ENCODE results near the gene BANK1. TPM values are rescaled to one million over a fixed set of nuclear protein-coding genes. Genes with fewer than 3 reads are reported as not detected.
A peak's percentile ranks its signal among the peaks of the same experiment; 100 is the strongest.

BANK1 gene, protein sequence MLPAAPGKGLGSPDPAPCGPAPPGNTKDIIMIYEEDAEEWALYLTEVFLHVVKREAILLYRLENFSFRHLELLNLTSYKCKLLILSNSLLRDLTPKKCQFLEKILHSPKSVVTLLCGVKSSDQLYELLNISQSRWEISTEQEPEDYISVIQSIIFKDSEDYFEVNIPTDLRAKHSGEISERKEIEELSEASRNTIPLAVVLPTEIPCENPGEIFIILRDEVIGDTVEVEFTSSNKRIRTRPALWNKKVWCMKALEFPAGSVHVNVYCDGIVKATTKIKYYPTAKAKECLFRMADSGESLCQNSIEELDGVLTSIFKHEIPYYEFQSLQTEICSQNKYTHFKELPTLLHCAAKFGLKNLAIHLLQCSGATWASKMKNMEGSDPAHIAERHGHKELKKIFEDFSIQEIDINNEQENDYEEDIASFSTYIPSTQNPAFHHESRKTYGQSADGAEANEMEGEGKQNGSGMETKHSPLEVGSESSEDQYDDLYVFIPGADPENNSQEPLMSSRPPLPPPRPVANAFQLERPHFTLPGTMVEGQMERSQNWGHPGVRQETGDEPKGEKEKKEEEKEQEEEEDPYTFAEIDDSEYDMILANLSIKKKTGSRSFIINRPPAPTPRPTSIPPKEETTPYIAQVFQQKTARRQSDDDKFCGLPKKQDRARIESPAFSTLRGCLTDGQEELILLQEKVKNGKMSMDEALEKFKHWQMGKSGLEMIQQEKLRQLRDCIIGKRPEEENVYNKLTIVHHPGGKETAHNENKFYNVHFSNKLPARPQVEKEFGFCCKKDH
- total RNA-seq: 12.6 TPM
- long read RNA-seq, transcript BANK1-201 (17 exons, 3,372 nt): major isoform, 6 of 13 reads
- long read RNA-seq, partial matches to known transcripts: 2 of 13 reads
- long read RNA-seq, other reads (novel, unspliced or antisense): 3 of 13 reads

DNA sequence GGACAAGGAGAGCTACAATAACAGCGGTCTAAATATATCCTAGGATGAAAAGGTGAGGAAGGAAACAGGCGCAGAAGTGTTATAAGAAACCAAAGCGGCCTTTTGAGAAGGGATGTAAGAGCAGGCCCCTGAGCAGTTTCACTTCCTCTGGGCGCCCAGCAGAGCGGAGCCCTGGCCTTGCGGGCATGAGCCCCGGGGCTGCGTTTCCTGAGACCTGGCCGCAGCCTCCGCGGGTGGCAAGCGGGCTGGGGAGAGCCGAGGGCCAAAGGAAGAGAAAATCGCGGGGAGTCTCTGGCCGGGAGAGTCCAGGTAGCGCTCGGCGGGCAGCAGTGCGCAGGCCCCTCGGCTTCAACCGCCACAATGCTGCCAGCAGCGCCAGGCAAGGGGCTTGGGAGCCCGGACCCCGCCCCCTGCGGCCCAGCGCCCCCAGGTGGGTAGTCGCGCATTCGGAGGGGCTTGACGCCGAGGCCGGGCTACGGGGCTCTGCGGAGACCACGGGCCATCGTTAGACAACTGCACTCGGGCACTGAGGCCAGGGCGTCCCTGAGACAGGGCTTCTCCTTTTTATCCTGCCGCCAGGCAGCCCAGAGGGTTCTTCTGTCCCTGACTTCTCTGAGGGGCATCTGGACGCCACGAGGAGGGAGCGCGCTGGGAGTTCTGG, at the start of gene BANK1:
Gene BANK1, plus strand, starts transcription at position 210 of the 661 bp plus-strand sequence. Its CDS starts 151 bp downstream, at position 361.
- peak; percentile 95 for ATAC-seq
- Histone ChIP-seq H3K9me3 (no peaks in the 10 kb centered on the region), H3K36me3 (no peaks in the 10 kb centered on the region), H3K27me3 (no peaks in the 10 kb centered on the region), H3K4me3 (peak within 1 kb of the TSS; percentile 55), H3K27ac (peak within 1 kb of the TSS; percentile 75), H3K4me1 (no peaks in the 10 kb centered on the region)
- TF ChIP-seq, protein P1, sequence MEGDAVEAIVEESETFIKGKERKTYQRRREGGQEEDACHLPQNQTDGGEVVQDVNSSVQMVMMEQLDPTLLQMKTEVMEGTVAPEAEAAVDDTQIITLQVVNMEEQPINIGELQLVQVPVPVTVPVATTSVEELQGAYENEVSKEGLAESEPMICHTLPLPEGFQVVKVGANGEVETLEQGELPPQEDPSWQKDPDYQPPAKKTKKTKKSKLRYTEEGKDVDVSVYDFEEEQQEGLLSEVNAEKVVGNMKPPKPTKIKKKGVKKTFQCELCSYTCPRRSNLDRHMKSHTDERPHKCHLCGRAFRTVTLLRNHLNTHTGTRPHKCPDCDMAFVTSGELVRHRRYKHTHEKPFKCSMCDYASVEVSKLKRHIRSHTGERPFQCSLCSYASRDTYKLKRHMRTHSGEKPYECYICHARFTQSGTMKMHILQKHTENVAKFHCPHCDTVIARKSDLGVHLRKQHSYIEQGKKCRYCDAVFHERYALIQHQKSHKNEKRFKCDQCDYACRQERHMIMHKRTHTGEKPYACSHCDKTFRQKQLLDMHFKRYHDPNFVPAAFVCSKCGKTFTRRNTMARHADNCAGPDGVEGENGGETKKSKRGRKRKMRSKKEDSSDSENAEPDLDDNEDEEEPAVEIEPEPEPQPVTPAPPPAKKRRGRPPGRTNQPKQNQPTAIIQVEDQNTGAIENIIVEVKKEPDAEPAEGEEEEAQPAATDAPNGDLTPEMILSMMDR (IDR thresholded peaks at IDR 0.05): peak; percentile 24
- intact Hi-C loops (cut with DNase I): no loop called here
- peak; percentile 86 for DNase-seq

DNA sequence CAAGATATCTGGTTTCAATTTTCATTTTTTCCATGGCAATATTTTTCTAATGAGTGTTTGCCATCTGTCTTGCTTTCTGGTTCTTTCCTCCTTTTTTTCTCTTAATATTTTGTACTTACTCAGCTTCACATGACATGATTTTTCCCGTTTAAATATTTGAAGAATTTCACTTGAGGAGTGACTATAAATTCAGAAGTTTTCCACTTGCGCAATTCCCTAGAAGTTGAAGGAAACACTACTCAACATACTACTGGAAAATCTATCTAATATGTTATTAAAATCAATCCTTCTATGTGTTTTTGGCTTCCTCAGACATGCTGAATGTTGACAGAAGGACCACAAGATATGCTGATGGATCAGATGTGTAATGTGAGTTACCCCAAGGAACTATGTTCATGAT, 36.8 kb upstream of the BANK1 start:
- intact Hi-C loops (cut with DNase I): no loop called here
- Histone ChIP-seq H3K9me3 (no peaks in the 10 kb centered on the region), H3K27ac (no peak overlapping the region), H3K27me3 (no peaks in the 10 kb centered on the region), H3K4me3 (no peak overlapping the region), H3K36me3 (no peaks in the 10 kb centered on the region), H3K4me1 (no peaks in the 10 kb centered on the region)
- DNase-seq: no peak
- no peak for ATAC-seq
- TF ChIP-seq, protein P1 (IDR thresholded peaks at IDR 0.05): no peak

DNA sequence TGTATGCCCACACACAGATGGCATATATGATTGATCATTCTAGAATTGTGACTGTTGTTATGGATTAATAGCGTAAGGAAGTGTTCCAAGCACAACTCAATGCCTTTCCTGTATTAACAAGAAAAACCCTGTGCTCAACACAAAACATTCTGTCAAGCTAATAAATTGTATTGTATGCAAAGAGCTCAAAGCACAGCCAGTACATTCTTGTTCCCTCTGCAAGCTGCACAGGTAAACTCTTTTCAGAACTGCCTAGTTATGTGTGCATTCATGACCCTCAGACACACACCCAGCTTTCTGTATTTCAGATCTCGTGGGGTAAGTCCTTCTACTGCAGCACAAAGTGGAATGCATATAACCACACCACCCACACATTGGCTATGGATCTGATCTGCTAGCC, 34.3 kb upstream of the BANK1 start:
- H3K4me3 ChIP-seq: no peak overlapping the region
- no peaks in the 10 kb centered on the region for H3K9me3 ChIP-seq
- H3K27me3 ChIP-seq: no peaks in the 10 kb centered on the region
- no peak for DNase-seq
- ATAC-seq: no peak
- TF ChIP-seq, protein P1 (IDR thresholded peaks at IDR 0.05): no peak
- no peak overlapping the region for H3K27ac ChIP-seq
- intact Hi-C loops (cut with DNase I): no loop called here
- H3K36me3 ChIP-seq: no peaks in the 10 kb centered on the region
- no peaks in the 10 kb centered on the region for H3K4me1 ChIP-seq

DNA sequence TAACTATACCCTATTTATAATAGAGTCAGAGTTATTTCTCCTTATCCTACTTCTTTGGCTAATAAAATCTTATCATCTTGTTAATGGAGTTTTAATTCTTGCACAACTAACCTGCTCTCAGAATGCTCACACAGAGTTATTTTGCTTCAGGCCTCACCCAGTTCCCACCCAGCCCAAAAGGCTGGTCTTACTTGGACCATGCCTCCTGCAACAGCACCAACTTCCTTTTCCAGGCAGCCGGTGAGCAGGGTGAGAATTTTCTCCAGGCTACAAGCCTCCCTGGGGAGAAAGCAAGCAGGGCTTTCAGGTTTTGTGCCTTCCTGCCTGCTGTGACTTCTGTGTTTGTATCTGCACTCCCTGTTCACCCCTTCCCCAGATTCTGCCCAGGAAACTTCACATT, 29.1 kb upstream of the BANK1 start:
- TF ChIP-seq, protein P1 (IDR thresholded peaks at IDR 0.05): no peak
- H3K9me3 ChIP-seq: no peaks in the 10 kb centered on the region

DNA sequence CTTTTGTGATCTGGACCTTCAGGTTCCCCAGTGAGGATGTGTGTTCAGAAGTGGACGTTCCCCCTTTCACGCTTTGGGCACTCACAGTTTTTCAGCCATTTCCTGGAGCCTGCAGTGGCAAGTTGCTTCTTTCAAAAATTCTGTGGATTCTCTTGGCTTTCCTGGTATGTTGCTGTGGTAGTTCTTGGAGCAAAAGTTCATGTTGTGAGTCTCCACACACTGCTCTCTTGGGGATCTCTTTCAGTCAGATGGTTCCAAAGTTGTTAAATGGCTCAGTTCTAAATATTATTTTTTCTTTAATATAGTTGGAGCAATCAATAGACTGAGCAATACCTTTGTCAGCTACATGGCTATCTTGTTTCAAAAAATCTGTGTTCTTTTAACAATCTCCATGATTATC, 28.5 kb upstream of the BANK1 start:
- DNase-seq (no peak), ATAC-seq (no peak)
- no peak overlapping the region for H3K27ac ChIP-seq
- TF ChIP-seq, protein P1 (IDR thresholded peaks at IDR 0.05): no peak
- no peaks in the 10 kb centered on the region for H3K9me3 ChIP-seq
- intact Hi-C loops (cut with DNase I): no loop called here
- no peaks in the 10 kb centered on the region for H3K36me3 ChIP-seq
- H3K4me1 ChIP-seq: no peaks in the 10 kb centered on the region
- H3K4me3 ChIP-seq: no peak overlapping the region
- no peaks in the 10 kb centered on the region for H3K27me3 ChIP-seq

More for the DNA sequence above, 29.1 kb upstream of the BANK1 start:
- Histone ChIP-seq H3K4me1 (no peaks in the 10 kb centered on the region), H3K4me3 (no peak overlapping the region), H3K27me3 (no peaks in the 10 kb centered on the region), H3K36me3 (no peaks in the 10 kb centered on the region), H3K27ac (no peak overlapping the region)
- DNase-seq (no peak), ATAC-seq (no peak)
- intact Hi-C loops (cut with DNase I): no loop called here
